ENCODE results near the gene ZNF48.

The ZNF48 gene

GRCh38 chr16:30407804-30408534 lies 12.7 kb downstream of the ZNF48 start:
- no peak for DNase-seq

DNA sequence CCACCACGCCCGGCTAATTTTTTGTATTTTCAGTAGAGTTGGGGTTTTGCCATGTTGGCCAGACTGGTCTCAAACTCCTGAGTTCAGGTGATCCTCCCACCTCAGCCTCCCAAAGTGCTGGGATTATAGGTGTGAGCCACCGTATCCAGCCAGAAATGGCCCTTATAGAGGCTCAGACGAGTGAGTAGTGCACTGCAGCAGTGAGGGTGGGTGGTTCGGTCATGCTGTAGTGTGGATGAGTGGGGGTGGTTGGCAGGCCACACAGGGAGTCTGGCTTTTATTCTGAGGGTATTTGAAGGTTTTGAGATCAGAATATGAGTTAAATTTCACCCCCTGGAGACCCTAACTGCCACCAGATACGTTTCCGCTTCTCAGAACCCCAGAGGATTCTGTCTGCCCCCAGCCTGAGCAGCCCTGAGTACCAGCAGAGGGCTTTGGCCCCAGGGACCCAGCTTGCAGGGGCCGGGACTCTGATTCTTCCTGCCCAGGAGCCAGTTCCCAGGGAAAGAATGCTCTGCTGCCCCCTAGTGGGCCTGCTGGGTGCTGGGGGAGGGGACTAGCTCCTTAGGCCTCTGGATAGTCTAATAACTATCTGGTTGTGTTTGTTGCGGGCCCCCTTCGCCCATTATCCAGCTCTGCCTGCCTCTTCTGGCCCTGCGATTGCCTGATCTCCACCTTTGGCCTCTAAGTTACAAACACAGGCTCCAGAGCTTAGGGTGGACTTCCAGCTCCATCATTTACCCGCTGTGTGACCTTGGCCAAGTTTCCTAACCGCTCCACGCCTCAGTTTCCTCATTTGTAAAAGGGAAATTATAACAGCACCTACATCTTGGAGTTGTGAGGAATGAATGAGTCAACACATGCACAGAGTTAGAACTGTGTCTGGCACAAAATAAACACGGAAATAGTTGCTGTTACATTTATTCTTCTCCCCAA lies 14.2 kb downstream of the ZNF48 start:
- DNase-seq = peak; percentile 94

- no peak for DNase-seq
These were observed 18.0 kb downstream of the ZNF48 start for GRCh38 chr16:30413112-30413806.

DNA sequence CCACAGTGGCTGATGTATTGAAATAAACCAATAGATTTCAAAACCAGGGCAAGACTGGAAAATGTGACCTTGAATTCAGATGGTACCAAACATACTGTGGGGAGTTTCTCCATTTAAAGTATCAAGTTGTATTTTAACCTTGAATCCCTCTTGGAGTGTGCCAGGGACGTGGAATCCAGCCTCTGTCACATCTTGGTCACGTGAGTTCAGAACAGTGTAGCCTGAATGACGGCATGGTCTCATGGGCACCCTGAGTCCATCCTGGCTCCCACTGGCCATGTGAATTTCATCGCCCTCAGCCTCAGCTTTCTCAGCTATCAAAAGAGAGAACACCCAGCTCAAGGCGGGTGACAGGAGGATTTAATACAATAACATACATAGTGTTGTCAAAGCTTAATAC lies 18.9 kb downstream of the ZNF48 start:
- no peak for DNase-seq

DNA sequence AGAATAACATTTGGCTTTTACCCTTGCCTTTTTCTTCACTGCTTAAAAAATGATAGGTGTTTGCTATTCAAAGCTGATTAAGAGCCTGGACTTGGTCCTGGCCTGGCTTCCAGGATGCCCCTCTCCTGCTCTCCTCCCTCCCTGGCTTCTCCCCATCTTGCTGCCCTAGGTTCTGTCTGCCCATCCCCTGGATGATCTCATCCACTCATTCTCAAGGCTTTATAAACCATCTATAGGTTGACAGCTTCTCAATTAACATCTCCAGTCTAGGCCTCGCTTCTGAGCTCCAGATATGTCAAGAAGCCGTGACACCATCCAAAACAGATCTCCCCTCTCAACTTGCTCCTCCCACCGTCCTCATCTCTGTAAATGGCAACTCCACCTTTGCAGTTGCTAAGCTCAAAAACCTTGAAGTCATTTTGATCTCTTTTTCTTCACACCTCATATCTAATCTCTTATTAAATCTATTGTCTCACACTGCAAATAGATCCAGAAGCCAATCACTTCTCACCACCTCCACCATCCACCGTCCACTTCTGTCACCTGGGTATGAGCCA lies 20.9 kb downstream of the ZNF48 start:
- DNase-seq = no peak

DNA sequence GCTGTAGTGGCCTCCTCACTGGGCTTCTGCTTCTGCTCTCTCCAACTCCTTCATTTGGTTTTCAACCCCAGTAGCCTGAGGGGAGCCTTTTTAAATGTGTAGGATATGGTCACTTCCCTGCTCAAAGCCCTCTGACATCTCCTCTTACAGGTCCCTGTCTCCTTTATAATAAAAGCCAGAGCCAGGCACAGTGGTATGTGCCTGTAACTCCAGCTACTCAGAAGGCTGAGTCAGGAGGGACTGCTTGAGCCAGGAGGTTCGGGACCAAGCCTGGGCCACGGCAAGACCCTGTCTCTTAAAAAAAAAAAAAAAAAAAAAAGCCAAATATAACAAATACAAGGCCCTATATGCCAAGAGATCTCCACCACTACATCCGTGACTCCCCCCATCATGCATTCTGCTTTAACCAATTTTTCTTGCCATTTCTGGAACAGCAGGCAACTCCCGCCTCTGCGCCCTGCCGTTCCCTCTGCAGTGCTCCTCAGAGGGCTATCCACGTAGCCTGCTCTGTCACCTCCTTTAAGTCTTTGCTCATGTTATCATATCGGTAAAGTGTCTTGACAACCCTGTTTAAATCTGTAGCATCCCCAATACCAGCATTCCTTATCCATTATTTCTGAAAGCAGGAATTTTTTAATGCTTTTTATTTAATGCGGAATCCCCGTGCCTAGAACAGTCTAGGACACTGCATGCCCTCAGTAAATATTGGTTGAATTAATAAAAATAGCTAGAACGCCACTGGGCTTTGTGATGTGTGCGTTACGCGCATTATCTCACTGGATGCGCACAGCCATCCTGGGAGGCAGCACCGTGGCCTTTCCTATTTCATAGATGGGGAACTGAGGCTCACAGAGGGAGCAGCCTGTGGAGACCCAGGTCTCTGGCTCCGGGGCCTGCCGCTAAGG lies 21.7 kb downstream of the ZNF48 start:
- DNase-seq = no peak

DNA sequence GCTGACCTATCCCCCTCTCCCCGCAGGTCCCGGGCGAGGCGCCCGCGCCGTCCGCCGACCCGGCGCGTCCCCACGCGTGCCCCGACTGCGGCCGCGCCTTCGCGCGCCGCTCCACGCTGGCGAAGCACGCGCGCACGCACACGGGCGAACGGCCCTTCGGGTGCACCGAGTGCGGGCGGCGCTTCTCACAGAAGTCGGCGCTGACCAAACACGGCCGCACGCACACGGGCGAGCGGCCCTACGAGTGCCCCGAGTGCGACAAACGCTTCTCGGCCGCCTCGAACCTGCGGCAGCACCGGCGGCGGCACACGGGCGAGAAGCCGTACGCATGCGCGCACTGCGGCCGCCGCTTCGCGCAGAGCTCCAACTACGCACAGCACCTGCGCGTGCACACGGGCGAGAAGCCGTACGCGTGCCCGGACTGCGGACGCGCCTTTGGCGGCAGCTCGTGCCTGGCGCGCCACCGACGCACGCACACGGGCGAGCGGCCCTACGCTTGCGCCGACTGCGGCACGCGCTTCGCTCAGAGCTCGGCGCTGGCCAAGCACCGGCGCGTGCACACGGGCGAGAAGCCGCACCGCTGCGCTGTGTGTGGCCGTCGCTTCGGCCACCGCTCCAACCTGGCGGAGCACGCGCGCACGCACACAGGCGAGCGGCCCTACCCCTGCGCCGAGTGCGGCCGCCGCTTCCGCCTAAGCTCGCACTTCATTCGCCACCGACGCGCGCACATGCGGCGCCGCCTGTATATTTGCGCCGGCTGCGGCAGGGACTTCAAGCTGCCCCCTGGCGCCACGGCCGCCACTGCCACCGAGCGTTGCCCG lies 22.5 kb downstream of the ZNF48 start:
- DNase-seq = peak; percentile 91

GRCh38 chr16:30418350-30419181 lies 23.3 kb downstream of the ZNF48 start:
- DNase-seq = no peak

GRCh38 chr16:30421010-30421409 lies 25.8 kb downstream of the ZNF48 start:
- DNase-seq = no peak

GRCh38 chr16:30428055-30428454 lies 32.8 kb downstream of the ZNF48 start:
- no peak for DNase-seq

DNA sequence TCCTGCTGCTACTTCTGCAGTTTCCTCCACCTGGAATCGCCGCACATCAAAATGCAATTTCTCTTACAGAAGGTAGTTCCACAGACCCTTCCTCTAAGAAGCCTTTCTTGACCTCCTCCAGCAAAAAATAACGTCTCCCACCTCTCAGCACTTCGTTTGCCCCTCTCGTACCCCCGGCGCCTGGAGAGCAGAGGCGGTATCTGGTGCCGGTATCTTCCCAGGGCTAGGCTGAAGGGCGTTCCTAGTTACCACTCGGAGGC lies 34.1 kb downstream of the ZNF48 start:
- no peak for DNase-seq

- DNase-seq = peak; percentile 97
These were observed 34.6 kb downstream of the ZNF48 start, which contains the start of gene DCTPP1 for GRCh38 chr16:30429678-30430427. TSS of gene DCTPP1 (minus strand) at chr16:30430030. CDS start at chr16:30429980, 50 bp downstream.

- no peak for DNase-seq
These were observed 35.3 kb downstream of the ZNF48 start for GRCh38 chr16:30430428-30430970.

DNA sequence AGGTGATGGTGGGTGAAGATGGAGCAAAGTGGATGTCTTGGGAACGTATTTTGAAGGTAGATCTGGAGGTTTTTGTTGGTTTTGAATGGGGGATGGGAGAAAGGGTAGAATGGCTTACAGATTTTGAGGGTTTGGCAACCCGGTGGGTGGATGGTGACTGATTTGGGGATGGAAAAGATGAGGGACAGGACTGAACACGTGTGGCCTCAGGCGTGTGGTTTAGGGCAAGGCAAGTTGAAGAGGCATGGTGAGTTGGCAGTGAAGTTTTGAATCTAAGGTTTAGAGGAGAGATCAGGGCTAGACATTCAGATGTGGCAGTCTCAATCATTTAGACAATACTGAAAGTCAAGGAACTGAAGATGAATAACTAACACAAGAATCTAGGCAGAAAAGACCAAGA lies 39.6 kb downstream of the ZNF48 start:
- DNase-seq = no peak

- DNase-seq = no peak
These were observed 42.4 kb downstream of the ZNF48 start for GRCh38 chr16:30437511-30438046.

DNA sequence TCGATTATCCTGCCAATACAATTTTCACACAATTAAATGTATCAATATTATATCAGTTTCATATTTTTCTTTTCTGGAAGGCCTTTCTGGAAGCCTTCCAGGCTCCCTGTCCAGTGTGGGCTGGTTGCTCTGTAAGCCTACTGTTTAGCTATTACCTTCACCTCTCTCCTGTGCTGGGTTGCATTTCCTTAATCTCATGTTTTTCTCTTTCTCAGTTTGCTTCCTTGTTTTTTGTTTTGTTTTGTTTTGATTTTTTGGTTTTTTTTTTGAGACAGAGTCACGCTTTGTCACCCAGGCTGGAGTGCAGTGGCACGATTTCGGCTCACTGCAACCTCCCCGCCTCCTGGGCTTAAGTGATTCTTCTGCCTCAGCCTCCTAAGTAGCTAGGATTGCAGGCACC lies 43.6 kb downstream of the ZNF48 start:
- no peak for DNase-seq

- DNase-seq = no peak
These were observed 44.6 kb downstream of the ZNF48 start for GRCh38 chr16:30439720-30440348.

DNA sequence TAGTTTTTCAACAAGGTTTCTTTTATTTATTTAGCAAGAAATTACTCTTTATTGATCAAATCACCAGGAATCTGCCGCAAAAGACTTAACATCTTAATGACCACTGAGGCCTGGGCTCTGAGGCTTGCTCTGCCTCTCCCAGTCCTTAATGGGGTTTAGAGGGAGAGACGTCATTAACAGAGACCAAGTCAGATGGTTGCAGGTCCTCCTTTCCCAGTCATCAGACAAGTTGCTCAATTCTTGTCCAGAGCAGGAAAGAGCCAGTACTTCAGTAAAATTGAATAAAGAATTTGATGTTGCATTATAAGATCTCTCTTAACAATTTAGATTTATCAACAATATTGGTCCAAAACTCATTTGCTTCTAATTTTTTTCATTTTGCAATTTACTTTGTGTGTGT lies 48.4 kb downstream of the ZNF48 start:
- DNase-seq = no peak
